Measurements from ENCODE around the gene CDH4. TPM values are rescaled to one million over a fixed set of nuclear protein-coding genes. Genes with fewer than 3 reads are reported as not detected.

CDH4 gene
- total RNA-seq, 1 experiment from 2014 or later, result not detected

DNA sequence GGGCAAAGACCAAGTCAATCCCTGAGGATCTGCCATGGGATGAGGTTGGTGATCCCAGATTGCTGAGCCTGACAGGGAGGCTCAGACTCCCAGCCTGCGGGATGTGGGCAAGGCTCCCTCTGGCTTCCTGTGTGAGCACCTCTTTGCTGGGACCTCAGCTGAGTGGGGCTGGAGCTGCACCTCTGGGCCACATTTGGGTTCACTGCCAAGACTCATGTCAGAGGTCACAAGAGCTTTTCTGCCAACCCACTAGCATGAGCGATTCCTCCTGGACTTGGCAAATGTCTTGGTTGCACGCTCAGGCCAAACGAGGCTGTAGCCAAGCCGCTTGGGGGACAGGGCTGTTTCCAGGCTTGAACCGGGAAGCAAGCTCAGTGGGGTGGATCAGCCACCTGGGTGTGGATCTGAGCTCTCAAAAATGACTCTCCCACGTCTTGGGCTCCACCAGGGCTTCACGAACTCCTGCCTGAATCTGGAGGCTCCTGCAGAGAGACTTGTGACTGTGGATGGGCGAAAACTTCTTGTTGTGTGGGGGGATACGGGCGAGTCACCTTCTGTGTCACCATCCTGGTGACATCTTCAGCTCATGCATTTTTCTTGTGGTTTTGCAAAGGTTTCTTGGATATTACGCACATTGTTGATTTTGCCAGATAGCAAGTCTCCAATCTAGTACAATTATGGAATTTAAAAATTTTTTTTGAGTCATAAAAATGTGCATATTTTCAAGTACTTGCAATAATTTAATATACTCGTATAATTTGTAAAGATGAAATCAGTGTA lies 359.5 kb downstream of the CDH4 start:
- Histone ChIP-seq H2AFZ (no peak overlapping the region), H4K20me1 (ENCODE audit: insufficient read depth) (no peaks in the 10 kb centered on the region), H3K4me1 (replicated peaks; ENCODE audit: insufficient read depth) (no peaks in the 10 kb centered on the region), H3K9me2 (ENCODE audit: insufficient read depth) (no peaks in the 10 kb centered on the region), H3K4me2 (no peak overlapping the region), H3K9me3 (ENCODE audit: insufficient read depth, low read depth) (no peaks in the 10 kb centered on the region), H3K79me2 (ENCODE audit: low read depth) (no peaks in the 10 kb centered on the region), H3K27me3 (ENCODE audit: insufficient read depth, low read depth) (peaks cover 95% of the 10 kb centered on the region), H3K4me3 (no peak overlapping the region), H3K27ac (no peak overlapping the region), H3F3A (ENCODE audit: insufficient read depth, low read depth) (no peaks in the 10 kb centered on the region), H3K36me3 (ENCODE audit: low read depth) (no peaks in the 10 kb centered on the region)
- DNase-seq, result no peak
- TF ChIP-seq, protein P1, sequence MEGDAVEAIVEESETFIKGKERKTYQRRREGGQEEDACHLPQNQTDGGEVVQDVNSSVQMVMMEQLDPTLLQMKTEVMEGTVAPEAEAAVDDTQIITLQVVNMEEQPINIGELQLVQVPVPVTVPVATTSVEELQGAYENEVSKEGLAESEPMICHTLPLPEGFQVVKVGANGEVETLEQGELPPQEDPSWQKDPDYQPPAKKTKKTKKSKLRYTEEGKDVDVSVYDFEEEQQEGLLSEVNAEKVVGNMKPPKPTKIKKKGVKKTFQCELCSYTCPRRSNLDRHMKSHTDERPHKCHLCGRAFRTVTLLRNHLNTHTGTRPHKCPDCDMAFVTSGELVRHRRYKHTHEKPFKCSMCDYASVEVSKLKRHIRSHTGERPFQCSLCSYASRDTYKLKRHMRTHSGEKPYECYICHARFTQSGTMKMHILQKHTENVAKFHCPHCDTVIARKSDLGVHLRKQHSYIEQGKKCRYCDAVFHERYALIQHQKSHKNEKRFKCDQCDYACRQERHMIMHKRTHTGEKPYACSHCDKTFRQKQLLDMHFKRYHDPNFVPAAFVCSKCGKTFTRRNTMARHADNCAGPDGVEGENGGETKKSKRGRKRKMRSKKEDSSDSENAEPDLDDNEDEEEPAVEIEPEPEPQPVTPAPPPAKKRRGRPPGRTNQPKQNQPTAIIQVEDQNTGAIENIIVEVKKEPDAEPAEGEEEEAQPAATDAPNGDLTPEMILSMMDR (conservative IDR thresholded peaks at IDR 0.05), result no peak
- no peak for TF ChIP-seq EZH2 (IDR thresholded peaks at IDR 0.05; ENCODE audit: low read depth)
- CTCF ChIA-PET, result no interaction called here
- POLR2A ChIA-PET (ENCODE audit: unreplicated experiment), result no interaction called here
- intact Hi-C loops (cut with micrococcal nuclease; ENCODE audit: unreplicated experiment), result no loop called here
- BruUV-seq (replicated peaks), result no TSS peak

DNA sequence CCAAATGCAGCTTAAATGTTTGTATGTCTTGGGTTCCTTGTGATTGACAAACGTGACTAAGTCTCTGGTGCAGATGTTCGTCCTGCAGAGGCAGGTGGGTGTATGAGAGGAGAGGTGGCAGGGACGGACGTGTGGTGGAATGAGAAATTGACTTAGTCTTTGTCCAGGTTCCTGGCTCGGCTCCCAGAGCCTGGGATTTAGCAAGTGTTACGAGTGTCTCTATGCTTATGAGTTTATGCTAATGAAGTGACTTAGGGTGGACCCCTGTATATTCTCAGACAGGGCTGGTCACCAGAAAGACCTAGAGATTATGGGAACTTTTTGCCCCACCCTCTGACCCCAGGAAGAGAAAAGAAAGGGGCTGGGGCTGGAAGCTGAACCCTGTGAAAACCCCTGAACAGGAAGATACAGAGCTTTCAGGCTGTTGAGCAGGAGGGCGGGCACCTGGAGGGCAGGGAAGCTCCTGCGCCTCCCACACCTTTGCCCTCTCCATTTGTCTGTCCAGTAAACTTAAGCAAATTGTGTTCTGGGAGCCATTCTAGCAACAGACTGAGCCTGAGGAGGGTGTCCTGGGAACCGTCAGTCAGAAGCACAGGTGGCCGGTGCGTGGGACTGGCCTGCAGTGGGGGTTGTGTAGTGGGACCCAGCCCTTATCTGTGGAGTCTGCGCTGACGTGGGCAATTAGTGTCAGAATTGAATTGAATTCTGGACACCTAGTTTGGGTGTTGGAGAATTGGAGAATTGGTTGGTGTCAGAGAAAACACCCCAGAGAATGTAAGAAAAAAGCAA lies 362.1 kb downstream of the CDH4 start:
- H3K9me2 ChIP-seq (ENCODE audit: insufficient read depth), result no peaks in the 10 kb centered on the region
- H3K4me2 ChIP-seq, result no peak overlapping the region
- TF ChIP-seq EZH2 (IDR thresholded peaks at IDR 0.05; ENCODE audit: low read depth), result no peak
- TF ChIP-seq, protein P1 (conservative IDR thresholded peaks at IDR 0.05), result no peak

DNA sequence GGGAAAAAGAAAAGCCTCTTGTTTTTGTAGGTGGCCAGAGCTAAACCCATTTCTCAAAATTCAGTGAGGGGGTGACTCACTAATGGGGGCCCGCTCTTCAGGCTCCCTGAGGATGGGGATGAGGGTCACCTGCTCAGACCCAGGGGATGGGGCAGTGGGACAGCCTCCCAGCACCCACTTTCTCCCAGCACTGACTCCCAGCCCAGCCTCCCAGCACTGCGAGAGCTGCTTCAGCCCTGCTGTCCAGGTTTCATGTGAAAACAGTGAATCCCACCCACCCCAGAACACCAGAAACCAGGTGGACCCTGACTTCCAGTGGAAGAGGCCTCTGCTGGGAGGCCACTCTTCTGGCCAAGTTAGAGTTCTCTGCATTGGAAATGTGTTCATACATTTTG lies 362.6 kb downstream of the CDH4 start:
- Histone ChIP-seq H3K27ac (no peak overlapping the region), H3K9me3 (ENCODE audit: insufficient read depth, low read depth) (no peaks in the 10 kb centered on the region), H3K4me2 (no peak overlapping the region), H4K20me1 (ENCODE audit: insufficient read depth) (no peaks in the 10 kb centered on the region), H3K4me1 (replicated peaks; ENCODE audit: insufficient read depth) (no peaks in the 10 kb centered on the region), H3F3A (ENCODE audit: insufficient read depth, low read depth) (no peaks in the 10 kb centered on the region), H3K9me2 (ENCODE audit: insufficient read depth) (no peaks in the 10 kb centered on the region), H3K27me3 (ENCODE audit: insufficient read depth, low read depth) (peaks cover 99% of the 10 kb centered on the region), H3K4me3 (no peak overlapping the region), H3K79me2 (ENCODE audit: low read depth) (no peaks in the 10 kb centered on the region), H2AFZ (no peak overlapping the region), H3K36me3 (ENCODE audit: low read depth) (no peaks in the 10 kb centered on the region)
- ChIA-PET CTCF (no interaction called here), POLR2A (ENCODE audit: unreplicated experiment) (no interaction called here)
- intact Hi-C loops (cut with micrococcal nuclease; ENCODE audit: unreplicated experiment), result no loop called here
- TF ChIP-seq EZH2 (IDR thresholded peaks at IDR 0.05; ENCODE audit: low read depth), result no peak
- TF ChIP-seq, protein P1 (conservative IDR thresholded peaks at IDR 0.05), result no peak
- DNase-seq, result no peak
- BruUV-seq (replicated peaks), result no TSS peak

More for the DNA sequence above, 362.1 kb downstream of the CDH4 start:
- intact Hi-C loops (cut with micrococcal nuclease; ENCODE audit: unreplicated experiment), result no loop called here
- H3K36me3 ChIP-seq (ENCODE audit: low read depth), result no peaks in the 10 kb centered on the region
- H2AFZ ChIP-seq, result no peak overlapping the region
- no peaks in the 10 kb centered on the region for H3K4me1 ChIP-seq (replicated peaks; ENCODE audit: insufficient read depth)
- H3K27me3 ChIP-seq (ENCODE audit: insufficient read depth, low read depth), result peaks cover 97% of the 10 kb centered on the region
- no peaks in the 10 kb centered on the region for H3K9me3 ChIP-seq (ENCODE audit: insufficient read depth, low read depth)
- ChIA-PET CTCF (no interaction called here), POLR2A (ENCODE audit: unreplicated experiment) (interaction anchor here (0.6 kb wide), 1 partner anchor 1210 kb away, joined by 4 read pairs; no protein-coding TSS in a partner anchor)
- H4K20me1 ChIP-seq (ENCODE audit: insufficient read depth), result no peaks in the 10 kb centered on the region
- H3K4me3 ChIP-seq, result no peak overlapping the region
- DNase-seq, result no peak
- H3K27ac ChIP-seq, result no peak overlapping the region
- no peaks in the 10 kb centered on the region for H3F3A ChIP-seq (ENCODE audit: insufficient read depth, low read depth)
- no peaks in the 10 kb centered on the region for H3K79me2 ChIP-seq (ENCODE audit: low read depth)
- no TSS peak for BruUV-seq (replicated peaks)
